MCF 10A (cell line): ENCODE data around the gene PTPRG. TPM values are rescaled to one million over a fixed set of nuclear protein-coding genes. Genes with fewer than 3 reads are reported as not detected.

Source experiments
- BruUV-seq: library from RNA; stranded (reverse); fragments of 400-500 nt; replicated peaks from 2 replicates; lab custom pipeline; 2021; lab: Mats Ljungman, UMichigan
- CTCF ChIA-PET: fragments of 300-600 bp; sonication (Branson Sonifier 250); formaldehyde crosslinking; extraction: SDS; loops from one replicate; lab custom pipeline; 2021; ENCODE audit warnings: antibody characterized with exemption, inconsistent platforms; lab: Yijun Ruan, JAX
- POLR2A ChIA-PET: fragments of 300-600, 350-650 bp; sonication (Branson Sonifier 250); formaldehyde crosslinking; extraction: SDS; loops from one replicate; lab custom pipeline; 2020; ENCODE audit warnings: antibody characterized with exemption, inconsistent platforms; lab: Yijun Ruan, JAX
- DNase-seq: peaks from one replicate; pipeline ENCODE4 v3.0.0-alpha.2; 2018; ENCODE audit not compliant: unreplicated experiment
- H3K27ac Mint-ChIP-seq: one replicate; pipeline ENCODE4 v1.8.0; 2022; ENCODE audit warnings: mild to moderate bottlenecking, low read depth, mixed read lengths; ENCODE audit not compliant: unreplicated experiment
- H3K27me3 Mint-ChIP-seq: one replicate; pipeline ENCODE4 v1.8.0; 2022; ENCODE audit warnings: mixed read lengths; ENCODE audit not compliant: insufficient read depth, unreplicated experiment
- H3K36me3 Mint-ChIP-seq: one replicate; pipeline ENCODE4 v1.8.0; 2022; ENCODE audit warnings: mild to moderate bottlenecking, moderate library complexity, mixed read lengths; ENCODE audit not compliant: insufficient read depth, unreplicated experiment
- H3K4me1 Mint-ChIP-seq: one replicate; pipeline ENCODE4 v1.8.0; 2022; ENCODE audit warnings: mixed read lengths; ENCODE audit not compliant: insufficient read depth, unreplicated experiment
- H3K4me3 Mint-ChIP-seq: one replicate; pipeline ENCODE4 v1.8.0; 2022; ENCODE audit warnings: mild to moderate bottlenecking, moderate library complexity, mixed read lengths; ENCODE audit not compliant: unreplicated experiment
- H3K9me3 Mint-ChIP-seq: one replicate; pipeline ENCODE4 v1.8.0; 2022; ENCODE audit warnings: mixed read lengths; ENCODE audit not compliant: unreplicated experiment
- CTCF ChIP-seq: fragments of 200-600 bp; IDR thresholded peaks from one replicate; pipeline ENCODE4 v1.8.0; 2022; ENCODE audit warnings: antibody characterized with exemption, mild to moderate bottlenecking; ENCODE audit not compliant: unreplicated experiment
- intact Hi-C: fragments of 100-400 bp; cut with micrococcal nuclease; formaldehyde crosslinking; loops from 2 replicates; pipeline ENCODE4 v1.14.1; 2022
- total RNA-seq: library from RNA; stranded (reverse); gene quantifications from 2 replicates; pipeline ENCODE4 v1.2.3, GENCODE V29; 2022

Gene PTPRG
- total RNA-seq, 1 experiment from 2014 or later = 54.5 TPM

GRCh38 chr3:61610316-61610715, 48.9 kb downstream of the PTPRG start:
- intact Hi-C loops = no loop called here
- H3K4me3 Mint-ChIP-seq = no peak overlapping the region
- POLR2A ChIA-PET = no interaction called here
- H3K36me3 Mint-ChIP-seq = peaks cover 15% of the 10 kb centered on the region
- H3K27me3 Mint-ChIP-seq = no peaks in the 10 kb centered on the region
- no peaks in the 10 kb centered on the region for H3K9me3 Mint-ChIP-seq
- TF ChIP-seq CTCF = no peak
- H3K4me1 Mint-ChIP-seq = peaks cover 8% of the 10 kb centered on the region
- CTCF ChIA-PET = no interaction called here
- DNase-seq = no peak
- no TSS peak for BruUV-seq
- no peak overlapping the region for H3K27ac Mint-ChIP-seq

- Mint-ChIP-seq H3K27ac (no peak overlapping the region), H3K36me3 (peaks cover 6% of the 10 kb centered on the region), H3K27me3 (no peaks in the 10 kb centered on the region), H3K4me3 (no peak overlapping the region), H3K9me3 (no peaks in the 10 kb centered on the region), H3K4me1 (peaks cover 19% of the 10 kb centered on the region)
- no peak for DNase-seq
- ChIA-PET POLR2A (interaction anchor here (1.8 kb wide), 1 partner anchor 12 kb away, joined by 6 read pairs; no protein-coding TSS in a partner anchor), CTCF (interaction anchor here (0.5 kb wide), 1 partner anchor 582 kb away, joined by 3 read pairs; no protein-coding TSS in a partner anchor)
- intact Hi-C loops = no loop called here
- BruUV-seq = no TSS peak
- no peak for TF ChIP-seq CTCF
Measured at GRCh38 chr3:61612211-61613194, 51.1 kb downstream of the PTPRG start.

- no TSS peak for BruUV-seq
- ChIA-PET CTCF (interaction anchor here (0.6 to 2.3 kb wide), 3 partner anchors 34 to 575 kb away, joined by 3 to 5 read pairs (median 4); no protein-coding TSS in a partner anchor), POLR2A (interaction anchor here (0.6 to 1.8 kb wide), 2 partner anchors 13 to 989 kb away, joined by 3 to 6 read pairs; no protein-coding TSS in a partner anchor)
Measured at GRCh38 chr3:61613666-61614065, 52.3 kb downstream of the PTPRG start.

More at GRCh38 chr3:61613666-61614065, 52.3 kb downstream of the PTPRG start:
- no peak for TF ChIP-seq CTCF
- H3K4me3 Mint-ChIP-seq = no peak overlapping the region
- H3K4me1 Mint-ChIP-seq = peaks cover 19% of the 10 kb centered on the region
- intact Hi-C loops = no loop called here
- peaks cover 6% of the 10 kb centered on the region for H3K36me3 Mint-ChIP-seq
- no peaks in the 10 kb centered on the region for H3K9me3 Mint-ChIP-seq
- no peak for DNase-seq
- no peak overlapping the region for H3K27ac Mint-ChIP-seq
- H3K27me3 Mint-ChIP-seq = no peaks in the 10 kb centered on the region
